HEK293T (cell line): ENCODE data around the gene SCGB3A1.

Source experiments
- CTCF ChIA-PET: fragments of 350-600 bp; formaldehyde crosslinking; extraction: SDS; loops from one replicate; lab custom pipeline; 2021; ENCODE audit warnings: antibody characterized with exemption, inconsistent platforms; lab: Yijun Ruan, JAX
- POLR2A ChIA-PET: fragments of 350-600 bp; formaldehyde crosslinking; extraction: SDS; loops from one replicate; lab custom pipeline; 2020; ENCODE audit warnings: antibody characterized with exemption, inconsistent platforms; lab: Yijun Ruan, JAX
- DNase-seq: peaks from one replicate; pipeline ENCODE4 v3.0.0; 2012; ENCODE audit warnings: mixed read lengths; ENCODE audit errors: extremely low spot score
- ARNT ChIP-seq: fragments of 450-650 bp; IDR thresholded peaks from 2 replicates; pipeline ENCODE4 v1.6.1; 2017; ENCODE audit warnings: mild to moderate bottlenecking
- BHLHE40 ChIP-seq: fragments of 450-650 bp; IDR thresholded peaks from 2 replicates; pipeline ENCODE4 v1.6.1; 2016; ENCODE audit warnings: mild to moderate bottlenecking, moderate library complexity, borderline replicate concordance
- CTBP1 ChIP-seq: fragments of 450-650 bp; IDR thresholded peaks from 2 replicates; pipeline ENCODE4 v1.6.1; 2016; ENCODE audit warnings: borderline replicate concordance
- ELF4 ChIP-seq: fragments of 450-650 bp; IDR thresholded peaks from 2 replicates; pipeline ENCODE4 v1.6.1; 2017; ENCODE audit warnings: antibody characterized with exemption
- FOXA1 ChIP-seq: fragments of 450-650 bp; IDR thresholded peaks from 2 replicates; pipeline ENCODE4 v1.6.1; 2016; ENCODE audit warnings: mild to moderate bottlenecking
- FOXK2 ChIP-seq: fragments of 450-650 bp; IDR thresholded peaks from 2 replicates; pipeline ENCODE4 v1.6.1; 2016; ENCODE audit warnings: mild to moderate bottlenecking
- FOXM1 ChIP-seq: fragments of 450-650 bp; IDR thresholded peaks from 2 replicates; pipeline ENCODE4 v1.6.1; 2017; ENCODE audit warnings: mild to moderate bottlenecking, borderline replicate concordance
- HDGF ChIP-seq: fragments of 450-650 bp; IDR thresholded peaks from 2 replicates; pipeline ENCODE4 v1.6.1; 2017; ENCODE audit warnings: antibody characterized with exemption, borderline replicate concordance
- L3MBTL2 ChIP-seq: fragments of 450-650 bp; conservative IDR thresholded peaks from 2 replicates; pipeline ENCODE4 v1.6.1; 2016; ENCODE audit warnings: mild to moderate bottlenecking
- LEF1 ChIP-seq: fragments of 450-650 bp; IDR thresholded peaks from 2 replicates; pipeline ENCODE4 v1.6.1; 2017; ENCODE audit warnings: mild to moderate bottlenecking, borderline replicate concordance
- NFRKB ChIP-seq: fragments of 450-650 bp; IDR thresholded peaks from 2 replicates; pipeline ENCODE4 v1.6.1; 2016; ENCODE audit warnings: mild to moderate bottlenecking, moderate library complexity
- PKNOX1 ChIP-seq: fragments of 450-650 bp; IDR thresholded peaks from 2 replicates; pipeline ENCODE4 v1.6.1; 2016
- SP1 ChIP-seq: fragments of 450-650 bp; IDR thresholded peaks from 2 replicates; pipeline ENCODE4 v1.6.1; 2017
- SUZ12 ChIP-seq: fragments of 450-650 bp; IDR thresholded peaks from 2 replicates; pipeline ENCODE4 v1.6.1; 2016; ENCODE audit warnings: mild to moderate bottlenecking
- TARDBP ChIP-seq: fragments of 450-650 bp; IDR thresholded peaks from 2 replicates; pipeline ENCODE4 v1.6.1; 2016
- ZNF384 ChIP-seq: fragments of 450-650 bp; IDR thresholded peaks from 2 replicates; pipeline ENCODE4 v1.6.1; 2016

Gene SCGB3A1

GRCh38 chr5:180589771-180590542 lies 1.3 kb downstream of the SCGB3A1 start:
- DNase-seq: no peak
- TF ChIP-seq FOXA1 (no peak), CTBP1 (no peak), PKNOX1 (no peak), TARDBP (no peak), FOXM1 (no peak), LEF1 (no peak), ARNT (no peak), FOXK2 (no peak), SUZ12 (no peak), HDGF (no peak), SP1 (no peak), BHLHE40 (no peak), ZNF384 (no peak), ELF4 (no peak), L3MBTL2 (no peak), NFRKB (no peak)
- POLR2A ChIA-PET: no interaction called here
- CTCF ChIA-PET: no interaction called here

DNA sequence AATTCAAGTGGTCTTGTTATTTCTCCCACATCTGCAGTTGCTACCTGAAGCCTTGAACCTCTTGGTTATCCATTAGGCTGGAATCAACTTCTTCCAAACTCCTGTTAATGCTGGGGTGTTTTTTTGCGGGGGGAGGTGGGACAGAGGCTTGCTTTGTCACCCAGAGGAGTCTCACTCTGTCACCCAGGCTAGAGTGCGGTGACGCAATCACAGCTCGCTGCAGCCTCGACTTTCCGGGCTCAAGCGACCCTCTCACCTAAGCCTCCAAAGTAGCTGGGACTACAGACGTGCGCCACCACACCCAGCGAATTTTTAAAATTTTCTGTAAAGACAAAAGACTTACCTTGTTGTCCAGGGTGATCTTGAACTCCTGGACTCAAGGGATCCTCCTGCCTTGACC lies 4.4 kb downstream of the SCGB3A1 start:
- ChIA-PET POLR2A (no interaction called here), CTCF (no interaction called here)
- TF ChIP-seq TARDBP (no peak), ZNF384 (no peak), HDGF (no peak), L3MBTL2 (no peak), NFRKB (no peak), FOXM1 (no peak), ARNT (no peak), BHLHE40 (no peak), ELF4 (no peak), FOXA1 (no peak), LEF1 (no peak), PKNOX1 (no peak), CTBP1 (no peak), SUZ12 (no peak), SP1 (no peak), FOXK2 (no peak)
- no peak for DNase-seq

DNA sequence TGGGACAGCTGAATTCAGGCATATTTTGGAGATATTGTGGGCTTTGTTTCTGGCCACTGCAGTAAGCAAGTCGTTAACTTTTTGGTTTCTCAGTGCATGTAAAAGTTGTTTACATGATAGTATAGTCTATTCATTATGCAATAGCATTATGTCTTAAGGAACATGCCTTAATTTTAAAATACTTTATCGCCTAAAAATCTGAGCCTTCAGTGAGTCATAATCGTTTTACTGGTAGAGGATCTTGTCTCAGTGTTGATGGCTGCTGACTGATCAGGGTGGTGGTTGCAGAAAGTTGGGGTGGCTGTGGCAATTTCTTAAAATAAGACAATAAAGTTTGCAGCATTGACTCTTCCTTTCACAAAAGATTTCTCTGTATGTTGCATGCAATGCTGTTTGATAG lies 5.1 kb downstream of the SCGB3A1 start:
- CTCF ChIA-PET: no interaction called here
- POLR2A ChIA-PET: no interaction called here
- TF ChIP-seq ZNF384 (no peak), CTBP1 (no peak), FOXA1 (no peak), PKNOX1 (no peak), FOXM1 (no peak), L3MBTL2 (no peak), TARDBP (no peak), FOXK2 (no peak), NFRKB (no peak), HDGF (no peak), SP1 (no peak), ARNT (no peak), LEF1 (no peak), ELF4 (no peak), BHLHE40 (no peak), SUZ12 (no peak)
- DNase-seq: no peak

- TF ChIP-seq L3MBTL2: no peak
- no peak for TF ChIP-seq TARDBP
- no peak for TF ChIP-seq LEF1
- ChIA-PET CTCF (no interaction called here), POLR2A (no interaction called here)
- no peak for DNase-seq
These were observed 7.6 kb downstream of the SCGB3A1 start for GRCh38 chr5:180583738-180584137.

GRCh38 chr5:180580681-180581080 lies 10.6 kb downstream of the SCGB3A1 start:
- CTCF ChIA-PET: no interaction called here

More at GRCh38 chr5:180580681-180581080, 10.6 kb downstream of the SCGB3A1 start:
- DNase-seq: no peak
- POLR2A ChIA-PET: no interaction called here
- TF ChIP-seq HDGF: no peak
- TF ChIP-seq TARDBP: no peak
- no peak for TF ChIP-seq ELF4
- TF ChIP-seq NFRKB: no peak
- TF ChIP-seq L3MBTL2: no peak
- no peak for TF ChIP-seq FOXK2
- TF ChIP-seq SUZ12: no peak
- TF ChIP-seq ARNT: no peak
- no peak for TF ChIP-seq PKNOX1
- no peak for TF ChIP-seq SP1
